Measurements from ENCODE around the gene SPOCK1.

SPOCK1 gene

DNA sequence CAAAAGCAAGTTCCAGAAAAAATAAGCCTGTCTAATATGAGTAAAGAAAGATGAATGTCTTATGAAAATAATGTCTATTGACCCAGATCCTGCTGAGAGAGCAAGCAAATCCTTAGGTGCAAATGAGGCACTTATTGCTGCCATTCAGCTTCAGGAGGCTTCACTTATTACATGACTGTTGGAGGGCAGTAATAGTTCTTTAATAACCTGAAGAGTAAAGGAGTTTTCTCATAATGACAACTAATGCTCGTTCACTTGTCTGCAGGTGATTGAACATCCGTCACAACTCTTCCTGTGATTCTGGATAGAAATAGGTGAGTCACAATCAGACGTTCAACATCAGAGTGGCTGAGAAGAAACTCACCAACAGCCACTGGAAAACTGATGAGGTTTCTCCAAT lies 58.3 kb downstream of the SPOCK1 start:
- H3K4me3 ChIP-seq (ENCODE audit: low read depth, low read length): no peak overlapping the region
- DNase-seq (ENCODE audit: low read depth): no peak
- TF ChIP-seq POLR2A (IDR thresholded peaks at IDR 0.05; ENCODE audit: extremely low read depth, insufficient read length): no peak
- TF ChIP-seq, protein P1, sequence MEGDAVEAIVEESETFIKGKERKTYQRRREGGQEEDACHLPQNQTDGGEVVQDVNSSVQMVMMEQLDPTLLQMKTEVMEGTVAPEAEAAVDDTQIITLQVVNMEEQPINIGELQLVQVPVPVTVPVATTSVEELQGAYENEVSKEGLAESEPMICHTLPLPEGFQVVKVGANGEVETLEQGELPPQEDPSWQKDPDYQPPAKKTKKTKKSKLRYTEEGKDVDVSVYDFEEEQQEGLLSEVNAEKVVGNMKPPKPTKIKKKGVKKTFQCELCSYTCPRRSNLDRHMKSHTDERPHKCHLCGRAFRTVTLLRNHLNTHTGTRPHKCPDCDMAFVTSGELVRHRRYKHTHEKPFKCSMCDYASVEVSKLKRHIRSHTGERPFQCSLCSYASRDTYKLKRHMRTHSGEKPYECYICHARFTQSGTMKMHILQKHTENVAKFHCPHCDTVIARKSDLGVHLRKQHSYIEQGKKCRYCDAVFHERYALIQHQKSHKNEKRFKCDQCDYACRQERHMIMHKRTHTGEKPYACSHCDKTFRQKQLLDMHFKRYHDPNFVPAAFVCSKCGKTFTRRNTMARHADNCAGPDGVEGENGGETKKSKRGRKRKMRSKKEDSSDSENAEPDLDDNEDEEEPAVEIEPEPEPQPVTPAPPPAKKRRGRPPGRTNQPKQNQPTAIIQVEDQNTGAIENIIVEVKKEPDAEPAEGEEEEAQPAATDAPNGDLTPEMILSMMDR (IDR thresholded peaks at IDR 0.05; ENCODE audit: low read depth, low read length): no peak
- TF ChIP-seq, protein P2, sequence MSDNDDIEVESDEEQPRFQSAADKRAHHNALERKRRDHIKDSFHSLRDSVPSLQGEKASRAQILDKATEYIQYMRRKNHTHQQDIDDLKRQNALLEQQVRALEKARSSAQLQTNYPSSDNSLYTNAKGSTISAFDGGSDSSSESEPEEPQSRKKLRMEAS (IDR thresholded peaks at IDR 0.05; ENCODE audit: low read depth, low read length): no peak
- TF ChIP-seq MYC (IDR thresholded peaks at IDR 0.05; ENCODE audit: low read depth, low read length): no peak

DNA sequence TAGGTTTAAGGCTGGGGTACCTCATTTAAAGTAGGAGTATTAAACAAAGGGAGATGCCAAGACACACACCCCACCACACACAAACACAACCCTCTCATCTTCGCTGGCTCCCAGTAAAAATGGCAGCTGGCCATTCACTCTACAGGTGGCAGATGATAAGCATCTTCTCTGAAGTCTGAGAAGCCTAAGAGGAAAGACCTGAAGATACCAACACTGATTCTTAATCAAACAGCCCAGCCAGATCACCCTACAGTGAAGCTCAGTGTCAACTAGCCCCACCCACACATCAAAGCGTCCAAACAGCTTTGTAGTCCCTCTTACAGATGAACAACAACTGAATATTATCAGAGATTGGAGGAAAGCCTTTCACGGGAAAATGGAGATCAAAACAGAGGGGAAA lies 59.5 kb downstream of the SPOCK1 start:
- no peak overlapping the region for H3K4me3 ChIP-seq (ENCODE audit: low read depth, low read length)
- no peak for TF ChIP-seq MYC (IDR thresholded peaks at IDR 0.05; ENCODE audit: low read depth, low read length)
- TF ChIP-seq, protein P1 (IDR thresholded peaks at IDR 0.05; ENCODE audit: low read depth, low read length): no peak
- TF ChIP-seq, protein P2 (IDR thresholded peaks at IDR 0.05; ENCODE audit: low read depth, low read length): no peak
- no peak for TF ChIP-seq POLR2A (IDR thresholded peaks at IDR 0.05; ENCODE audit: extremely low read depth, insufficient read length)
- no peak for DNase-seq (ENCODE audit: low read depth)

DNA sequence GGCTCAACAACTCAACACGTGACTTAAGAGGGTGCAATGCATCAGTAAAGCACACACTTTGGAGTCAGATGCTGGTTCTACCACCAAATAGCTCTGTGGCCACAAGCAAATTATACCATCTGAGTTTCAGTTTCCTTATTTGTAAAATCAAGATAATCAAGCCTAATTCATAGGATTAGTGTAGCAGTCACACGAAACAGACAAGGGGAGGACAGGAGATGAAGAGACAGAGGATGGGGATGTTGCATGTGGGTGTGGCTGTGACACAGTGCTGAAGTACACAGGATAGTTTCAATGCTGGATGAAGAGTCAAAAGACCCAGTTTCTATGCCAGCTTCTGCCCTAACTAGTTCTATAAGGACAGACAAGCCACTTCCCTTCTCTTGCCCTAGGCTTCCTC lies 60.2 kb downstream of the SPOCK1 start:
- TF ChIP-seq POLR2A (IDR thresholded peaks at IDR 0.05; ENCODE audit: extremely low read depth, insufficient read length) (no peak), MYC (IDR thresholded peaks at IDR 0.05; ENCODE audit: low read depth, low read length) (no peak)
- TF ChIP-seq, protein P1 (IDR thresholded peaks at IDR 0.05; ENCODE audit: low read depth, low read length): no peak
- TF ChIP-seq, protein P2 (IDR thresholded peaks at IDR 0.05; ENCODE audit: low read depth, low read length): no peak
- no peak overlapping the region for H3K4me3 ChIP-seq (ENCODE audit: low read depth, low read length)
- no peak for DNase-seq (ENCODE audit: low read depth)

DNA sequence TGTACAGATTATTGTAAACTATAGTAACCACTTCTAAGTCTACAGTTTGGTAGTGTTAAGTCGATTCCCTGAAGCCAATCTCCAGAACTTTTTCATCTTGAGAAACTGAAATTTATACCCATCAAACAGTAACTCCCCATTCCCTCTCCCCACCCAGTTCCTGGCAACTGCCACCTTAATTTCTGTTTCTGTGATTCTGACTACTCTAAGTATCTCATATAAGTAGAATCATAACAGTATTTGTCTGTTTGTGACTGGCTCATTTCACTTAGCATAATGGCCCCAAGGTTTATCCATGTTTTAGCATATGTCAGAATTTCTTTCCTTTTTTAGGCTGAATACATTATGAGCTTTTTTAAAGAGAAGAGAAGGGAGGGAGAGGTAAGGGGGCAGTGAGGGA lies 61.4 kb downstream of the SPOCK1 start:
- DNase-seq (ENCODE audit: low read depth): no peak
- TF ChIP-seq POLR2A (IDR thresholded peaks at IDR 0.05; ENCODE audit: extremely low read depth, insufficient read length) (no peak), MYC (IDR thresholded peaks at IDR 0.05; ENCODE audit: low read depth, low read length) (no peak)
- TF ChIP-seq, protein P1 (IDR thresholded peaks at IDR 0.05; ENCODE audit: low read depth, low read length): no peak
- TF ChIP-seq, protein P2 (IDR thresholded peaks at IDR 0.05; ENCODE audit: low read depth, low read length): no peak
- no peak overlapping the region for H3K4me3 ChIP-seq (ENCODE audit: low read depth, low read length)

DNA sequence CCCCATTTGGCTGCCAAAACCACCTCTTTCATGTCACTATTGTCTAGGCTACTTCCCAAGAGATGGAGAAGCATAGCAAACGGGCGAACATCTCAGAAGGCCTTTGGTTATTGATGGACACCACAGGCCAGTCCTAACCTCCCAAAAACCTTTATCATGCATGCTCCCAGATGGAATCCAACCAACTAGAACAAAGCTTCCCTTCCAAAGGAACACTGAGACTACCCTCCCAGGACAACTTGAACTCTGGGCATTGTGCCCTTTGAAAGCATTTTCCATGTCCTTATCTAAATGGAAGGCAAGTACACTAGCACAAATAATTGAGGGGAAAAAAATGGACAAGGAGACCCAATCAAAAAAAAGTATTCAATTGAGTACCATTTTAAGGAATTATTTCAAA lies 65.6 kb downstream of the SPOCK1 start:
- no peak overlapping the region for H3K4me3 ChIP-seq (ENCODE audit: low read depth, low read length)
- DNase-seq (ENCODE audit: low read depth): no peak
- TF ChIP-seq, protein P2 (IDR thresholded peaks at IDR 0.05; ENCODE audit: low read depth, low read length): no peak
- TF ChIP-seq MYC (IDR thresholded peaks at IDR 0.05; ENCODE audit: low read depth, low read length) (no peak), POLR2A (IDR thresholded peaks at IDR 0.05; ENCODE audit: extremely low read depth, insufficient read length) (no peak)
- TF ChIP-seq, protein P1 (IDR thresholded peaks at IDR 0.05; ENCODE audit: low read depth, low read length): no peak

DNA sequence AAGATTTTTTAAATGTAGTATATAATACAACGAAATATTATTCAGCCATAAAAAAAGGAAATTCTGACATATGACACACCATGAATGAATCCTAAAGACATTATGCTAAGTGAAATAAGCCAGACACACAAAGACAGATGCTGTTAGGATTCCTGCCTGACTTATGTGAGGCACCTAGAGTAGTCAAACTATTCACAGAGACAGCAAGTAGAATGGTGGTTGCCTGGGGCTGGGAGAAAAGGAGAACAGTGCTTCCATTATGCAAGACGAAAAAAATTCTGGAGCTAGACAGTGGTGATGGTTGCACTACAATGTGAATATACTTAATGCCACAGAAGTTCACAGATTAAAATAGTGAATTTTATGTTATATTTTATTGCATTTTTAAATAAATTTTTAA lies 66.8 kb downstream of the SPOCK1 start:
- no peak for DNase-seq (ENCODE audit: low read depth)
- H3K4me3 ChIP-seq (ENCODE audit: low read depth, low read length): no peak overlapping the region
- TF ChIP-seq MYC (IDR thresholded peaks at IDR 0.05; ENCODE audit: low read depth, low read length) (no peak), POLR2A (IDR thresholded peaks at IDR 0.05; ENCODE audit: extremely low read depth, insufficient read length) (no peak)
- TF ChIP-seq, protein P1 (IDR thresholded peaks at IDR 0.05; ENCODE audit: low read depth, low read length): no peak
- TF ChIP-seq, protein P2 (IDR thresholded peaks at IDR 0.05; ENCODE audit: low read depth, low read length): no peak
